Gastrocnemius medialis (tissue), 4 donors: Measurements from ENCODE around the gene PLRG1. TPM values are rescaled to one million over a fixed set of nuclear protein-coding genes. Genes with fewer than 3 reads are reported as not detected.

Experiments
- ATAC-seq, 2 donors: fragments of 150-250 bp; one replicate each; pipeline ENCODE4 v1.9.1; 2016
- DNase-seq, 2 donors: peaks; one replicate each; pipeline ENCODE4 v3.0.0-alpha.2; 2019
- H3K27ac ChIP-seq, 4 donors: fragments of 200-600 bp; sonication (generic); 1 replicate in 1 of 4; 2 replicates in 3 of 4; pipeline ENCODE4 v1.5.1; 2016 to 2018; ENCODE audit warnings: mild to moderate bottlenecking in 2 of 4, moderate library complexity in 1 of 4
- H3K27me3 ChIP-seq, 3 donors: fragments of 200-600 bp; sonication (generic) in 2 of 3; 1 replicate in 1 of 3; 2 replicates in 2 of 3; pipeline versions ENCODE4 v1.5.1 to v1.6.0; 2016 to 2019; ENCODE audit warnings: mild to moderate bottlenecking in 1 of 3, moderate library complexity in 1 of 3
- H3K36me3 ChIP-seq, 2 donors: fragments of 200-600 bp; sonication (generic) in 1 of 2; one replicate each; pipeline ENCODE4 v1.5.1; 2017 to 2018
- H3K4me1 ChIP-seq, 2 donors: fragments of 200-600 bp; sonication (generic) in 1 of 2; one replicate each; pipeline ENCODE4 v1.5.1; 2016 to 2017; ENCODE audit warnings: mild to moderate bottlenecking in 2 of 2
- H3K4me3 ChIP-seq, 4 donors: fragments of 200-600 bp; sonication (generic) in 3 of 4; 1 replicate in 1 of 4; 2 replicates in 3 of 4; pipeline ENCODE4 v1.5.1; 2016 to 2019; ENCODE audit warnings: mild to moderate bottlenecking in 2 of 4
- H3K9me3 ChIP-seq, 3 donors: fragments of 200-600 bp; sonication (generic) in 2 of 3; 1 replicate in 1 of 3; 2 replicates in 2 of 3; pipeline ENCODE4 v1.5.1; 2016 to 2019
- CTCF ChIP-seq, 5 experiments: fragments of 450-650 bp in 3 of 5; fragments of 200-600 bp in 2 of 5; sonication (generic) in 2 of 5; IDR thresholded peaks in 4 of 5; conservative IDR thresholded peaks in 1 of 5; 1 replicate in 4 of 5; 2 replicates in 1 of 5; pipeline ENCODE4 v1.5.1; 2016 to 2019; ENCODE audit warnings: antibody characterized with exemption in 5 of 5, mild to moderate bottlenecking in 3 of 5, moderate library complexity in 3 of 5
- POLR2A ChIP-seq, 2 donors: fragments of 450-650 bp; IDR thresholded peaks; one replicate each; pipeline ENCODE4 v1.6.1; 2017; ENCODE audit warnings: antibody characterized with exemption in 2 of 2, mild to moderate bottlenecking in 2 of 2, moderate library complexity in 2 of 2
- in situ Hi-C, 4 donors: fragments of 200-750 bp; cut with MboI; loops; one replicate each; pipeline versions ENCODE4 v1.15.0 to v1.8.0; 2017; ENCODE audit warnings: low sequenced_read_pairs in 4 of 4
- intact Hi-C: fragments of 100-400 bp; cut with DNase I; formaldehyde crosslinking; loops from one replicate; pipeline ENCODE4 v1.15.1; 2023; ENCODE audit warnings: low total_unique reads
- total RNA-seq, 4 donors: library from RNA; depleted of rRNA; stranded (reverse); fragments of >200 nt; gene quantifications; one replicate each; pipeline versions ENCODE4 v1.1.0 to v1.2.3, GENCODE V29; 2016

The PLRG1 gene
- total RNA-seq, 4 donors from 2014 or later, result 30.7 to 41.3 (median 35.4) TPM

- Histone ChIP-seq H3K27ac (no peak overlapping the region), H3K9me3 (no peaks in the 10 kb centered on the region), H3K36me3 (no peaks in the 10 kb centered on the region), H3K27me3 (no peaks in the 10 kb centered on the region), H3K4me1 (no peaks in the 10 kb centered on the region), H3K4me3 (no peak overlapping the region)
- TF ChIP-seq POLR2A (IDR thresholded peaks at IDR 0.05) (no peak), CTCF (IDR thresholded peaks at IDR 0.05 in 4 of 5, conservative IDR thresholded peaks at IDR 0.05 in 1 of 5) (no peak)
- intact Hi-C loops (no loop called here), in situ Hi-C loops (no loop called here)
- DNase-seq (no peak), ATAC-seq (no peak)
Measured at GRCh38 chr4:154511548-154511947, 38.7 kb downstream of the PLRG1 start.

- Histone ChIP-seq H3K4me1 (no peaks in the 10 kb centered on the region), H3K27me3 (no peaks in the 10 kb centered on the region), H3K9me3 (no peaks in the 10 kb centered on the region), H3K36me3 (no peaks in the 10 kb centered on the region), H3K27ac (no peak overlapping the region), H3K4me3 (no peak overlapping the region)
- intact Hi-C loops (no loop called here), in situ Hi-C loops (no loop called here)
- DNase-seq (no peak), ATAC-seq (no peak)
- TF ChIP-seq POLR2A (IDR thresholded peaks at IDR 0.05), result no peak
- TF ChIP-seq CTCF (IDR thresholded peaks at IDR 0.05 in 4 of 5, conservative IDR thresholded peaks at IDR 0.05 in 1 of 5), result no peak
Measured at GRCh38 chr4:154507156-154507555, 43.0 kb downstream of the PLRG1 start.

DNA sequence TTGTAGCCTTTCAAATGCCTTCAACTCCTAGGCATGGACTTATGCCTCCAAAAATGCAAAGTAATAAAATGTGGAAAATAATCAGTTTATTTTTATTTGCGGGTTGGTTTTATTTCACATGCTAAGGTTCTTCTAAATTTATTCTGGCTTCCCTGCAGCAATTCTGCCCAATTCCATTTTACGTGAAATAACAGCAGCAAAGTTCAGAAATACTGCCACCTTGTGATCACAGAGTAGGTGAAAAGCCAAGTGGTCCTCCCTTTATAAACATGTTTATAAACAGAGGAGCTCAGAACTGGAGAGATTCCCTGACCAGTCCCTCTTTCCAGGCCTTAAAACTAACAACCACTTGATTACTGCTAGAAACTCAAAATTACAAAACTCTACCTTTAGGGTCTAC is 43.9 kb downstream of the PLRG1 start:
- TF ChIP-seq POLR2A (IDR thresholded peaks at IDR 0.05) (no peak), CTCF (IDR thresholded peaks at IDR 0.05 in 4 of 5, conservative IDR thresholded peaks at IDR 0.05 in 1 of 5) (peak in 2 of 5 experiments; percentile 26 to 27)
- no peaks in the 10 kb centered on the region for H3K4me1 ChIP-seq
- in situ Hi-C loops, result no loop called here
- no peak overlapping the region for H3K27ac ChIP-seq
- H3K4me3 ChIP-seq, result no peak overlapping the region
- H3K36me3 ChIP-seq, result no peaks in the 10 kb centered on the region
- ATAC-seq (no peak), DNase-seq (no peak)
- no peaks in the 10 kb centered on the region for H3K27me3 ChIP-seq
- intact Hi-C loops, result no loop called here
- no peaks in the 10 kb centered on the region for H3K9me3 ChIP-seq

DNA sequence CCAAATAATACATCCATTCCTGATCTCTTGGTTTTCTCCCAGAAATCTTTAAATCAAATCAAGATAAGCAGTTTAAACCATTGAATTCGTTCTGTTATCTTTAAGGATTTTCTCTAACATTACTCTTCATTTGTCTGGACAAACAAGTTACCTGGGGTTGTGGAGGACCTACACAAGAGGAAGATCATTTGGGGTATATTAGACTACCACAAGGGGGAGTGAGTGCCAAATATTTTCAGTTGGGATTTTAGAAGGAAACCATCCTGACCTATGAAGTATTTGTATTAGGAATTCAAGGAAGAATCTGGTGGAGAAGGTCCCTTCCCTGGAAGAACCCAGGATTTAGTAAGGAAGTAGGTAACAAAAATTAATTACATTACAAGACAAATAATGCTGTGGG is 46.6 kb downstream of the PLRG1 start:
- Histone ChIP-seq H3K27me3 (no peaks in the 10 kb centered on the region), H3K9me3 (no peaks in the 10 kb centered on the region), H3K4me1 (no peaks in the 10 kb centered on the region), H3K36me3 (no peaks in the 10 kb centered on the region), H3K4me3 (no peak overlapping the region), H3K27ac (no peak overlapping the region)
- DNase-seq (no peak), ATAC-seq (no peak)
- intact Hi-C loops, result no loop called here
- in situ Hi-C loops, result loop anchor here in 1 of 4 donors (5.0 kb wide), 1 partner anchor 106 kb away; no protein-coding TSS in a partner anchor
- no peak for TF ChIP-seq POLR2A (IDR thresholded peaks at IDR 0.05)
- no peak for TF ChIP-seq CTCF (IDR thresholded peaks at IDR 0.05 in 4 of 5, conservative IDR thresholded peaks at IDR 0.05 in 1 of 5)

DNA sequence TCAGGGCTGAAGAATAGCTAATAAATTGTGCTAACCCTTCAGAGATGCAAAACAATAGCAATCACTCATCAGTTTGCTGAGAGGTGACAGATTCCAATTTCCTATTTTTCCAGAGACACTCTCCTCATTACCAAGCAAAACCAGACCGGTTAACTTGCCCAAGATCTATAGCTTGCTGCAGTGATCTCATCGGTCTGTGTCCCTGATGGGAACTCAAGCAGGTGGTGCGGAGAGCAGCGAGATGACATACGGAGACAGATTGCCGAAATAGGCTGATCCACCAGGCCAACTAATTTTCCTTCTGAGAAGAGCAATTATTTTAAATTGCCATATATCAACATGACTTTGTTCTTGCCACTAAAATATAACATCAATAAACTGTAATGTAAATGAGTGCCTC is 48.1 kb downstream of the PLRG1 start:
- no peak overlapping the region for H3K27ac ChIP-seq
- intact Hi-C loops, result no loop called here
- no peaks in the 10 kb centered on the region for H3K36me3 ChIP-seq
- TF ChIP-seq CTCF (IDR thresholded peaks at IDR 0.05 in 4 of 5, conservative IDR thresholded peaks at IDR 0.05 in 1 of 5) (no peak), POLR2A (IDR thresholded peaks at IDR 0.05) (no peak)
- H3K4me1 ChIP-seq, result no peaks in the 10 kb centered on the region
- no peak for ATAC-seq
- in situ Hi-C loops, result loop anchor here in 1 of 4 donors (5.0 kb wide), 1 partner anchor 105 kb away; no protein-coding TSS in a partner anchor
- H3K4me3 ChIP-seq, result no peak overlapping the region
- no peaks in the 10 kb centered on the region for H3K27me3 ChIP-seq
- no peak for DNase-seq
- H3K9me3 ChIP-seq, result no peaks in the 10 kb centered on the region
